IPS-11a (cell line): ENCODE data around the gene PRKCG.
A peak's percentile ranks its signal among the peaks of the same experiment; 100 is the strongest.

Source experiments
- H3K4me3 ChIP-seq: one replicate; pipeline ENCODE4 v1.5.1; 2013; ENCODE audit warnings: low read depth, low read length, control low read depth

The PRKCG gene

GRCh38 chr19:53871454-53871853, 10.5 kb upstream of the PRKCG start:
- H3K4me3 ChIP-seq = no peak overlapping the region

- H3K4me3 ChIP-seq = no peak overlapping the region
These were observed 9.2 kb upstream of the PRKCG start for GRCh38 chr19:53872762-53873161.

GRCh38 chr19:53873773-53874605, 8.0 kb upstream of the PRKCG start:
- no peak overlapping the region for H3K4me3 ChIP-seq

- no peak overlapping the region for H3K4me3 ChIP-seq
These were observed 7.4 kb upstream of the PRKCG start for GRCh38 chr19:53874606-53874990.

- H3K4me3 ChIP-seq = no peak overlapping the region
These were observed 6.2 kb upstream of the PRKCG start for GRCh38 chr19:53875602-53876325.

GRCh38 chr19:53876651-53877224, 5.3 kb upstream of the PRKCG start:
- H3K4me3 ChIP-seq = no peak overlapping the region

GRCh38 chr19:53877361-53877766, 4.6 kb upstream of the PRKCG start:
- H3K4me3 ChIP-seq = no peak overlapping the region

GRCh38 chr19:53878776-53879139, 3.2 kb upstream of the PRKCG start:
- peak overlapping the region; percentile 44 for H3K4me3 ChIP-seq

- H3K4me3 ChIP-seq = peak overlapping the region; percentile 44
These were observed 2.6 kb upstream of the PRKCG start for GRCh38 chr19:53879140-53880081.

- H3K4me3 ChIP-seq = no peak overlapping the region
These were observed 1.1 kb upstream of the PRKCG start for GRCh38 chr19:53880711-53881481.

- peak overlapping the region; percentile 34 for H3K4me3 ChIP-seq
These were observed 524 bp downstream of the PRKCG start for GRCh38 chr19:53882391-53883050.

- H3K4me3 ChIP-seq = peak overlapping the region; percentile 34
These were observed 1.2 kb downstream of the PRKCG start for GRCh38 chr19:53883231-53883661.

- H3K4me3 ChIP-seq = no peak overlapping the region
These were observed 1.7 kb downstream of the PRKCG start for GRCh38 chr19:53883741-53884140.

GRCh38 chr19:53884256-53884655, 2.3 kb downstream of the PRKCG start:
- no peak overlapping the region for H3K4me3 ChIP-seq

GRCh38 chr19:53885036-53885435, 3.0 kb downstream of the PRKCG start:
- no peak overlapping the region for H3K4me3 ChIP-seq

- no peak overlapping the region for H3K4me3 ChIP-seq
These were observed 10.4 kb downstream of the PRKCG start for GRCh38 chr19:53892301-53892980.

- H3K4me3 ChIP-seq = no peak overlapping the region
These were observed 11.0 kb downstream of the PRKCG start for GRCh38 chr19:53892981-53893325.

GRCh38 chr19:53894707-53895106, 12.7 kb downstream of the PRKCG start:
- H3K4me3 ChIP-seq = no peak overlapping the region

GRCh38 chr19:53896682-53897081, 14.7 kb downstream of the PRKCG start:
- no peak overlapping the region for H3K4me3 ChIP-seq
